Measurements from ENCODE around the gene GRAMD2B.

GRCh38 chr5:126416266-126416925 lies 6.8 kb upstream of the GRAMD2B start:
- TF ChIP-seq CTCF (IDR thresholded peaks at IDR 0.05), result no peak
- no peak for TF ChIP-seq POLR2A (IDR thresholded peaks at IDR 0.05)

Data from body of pancreas (tissue), 4 donors.